Keratinocyte (primary cell): Measurements from ENCODE around the gene TMEM59L. TPM values are rescaled to one million over a fixed set of nuclear protein-coding genes. Genes with fewer than 3 reads are reported as not detected.

Source experiments
- DNase-seq: peaks from one replicate; pipeline ENCODE4 v3.0.0-alpha.2; 2011; ENCODE audit warnings: low read depth, missing footprints, low spot score
- FAIRE-seq: peaks from 2 replicates; lab custom pipeline; 2011; peaks lifted over from hg19 to GRCh38; lab: Jason Lieb, UNC
- H2AFZ ChIP-seq: 2 replicates; pipeline ENCODE4 v1.6.0; 2012; ENCODE audit warnings: low read length, control low read depth, inconsistent platforms; ENCODE audit not compliant: control insufficient read depth
- H3K27ac ChIP-seq: 2 replicates; pipeline ENCODE4 v1.5.1; 2011; ENCODE audit warnings: low read length; ENCODE audit not compliant: control insufficient read depth, insufficient read depth
- H3K27me3 ChIP-seq: 3 replicates; pipeline ENCODE4 v1.6.0; 2011; ENCODE audit warnings: low read length; ENCODE audit not compliant: control insufficient read depth, insufficient read depth; ENCODE audit errors: extremely low read depth
- H3K36me3 ChIP-seq, 2 experiments: 2 replicates in 1 of 2; 3 replicates in 1 of 2; pipeline ENCODE4 v1.5.1; 2011; ENCODE audit warnings: low read length in 2 of 2, mild to moderate bottlenecking in 1 of 2; ENCODE audit not compliant: control insufficient read depth in 2 of 2, insufficient read depth in 2 of 2; ENCODE audit errors: extremely low read depth in 1 of 2
- H3K4me1 ChIP-seq: 3 replicates; pipeline ENCODE4 v1.5.1; 2011; ENCODE audit warnings: low read length; ENCODE audit not compliant: control insufficient read depth, insufficient read depth; ENCODE audit errors: extremely low read depth
- H3K4me2 ChIP-seq: 3 replicates; pipeline ENCODE4 v1.6.0; 2011; ENCODE audit warnings: low read depth, low read length; ENCODE audit not compliant: control insufficient read depth, insufficient read depth; ENCODE audit errors: extremely low read depth
- H3K4me3 ChIP-seq, 3 experiments: fragments of 200-600 bp in 1 of 3; sonication (generic) in 1 of 3; 2 replicates in 2 of 3; 3 replicates in 1 of 3; pipeline ENCODE4 v1.5.1; 2011 to 2016; ENCODE audit warnings: low read length in 3 of 3, mild to moderate bottlenecking in 3 of 3, control low read depth in 2 of 3, inconsistent platforms in 1 of 3, low read depth in 1 of 3, mixed read lengths in 1 of 3, mixed run types in 1 of 3, moderate library complexity in 1 of 3; ENCODE audit not compliant: control insufficient read depth in 2 of 3, insufficient read depth in 2 of 3; ENCODE audit errors: extremely low read depth in 1 of 3
- H3K79me2 ChIP-seq: 2 replicates; pipeline ENCODE4 v1.6.0; 2012; ENCODE audit warnings: low read length; ENCODE audit not compliant: control insufficient read depth, insufficient read depth
- H3K9ac ChIP-seq: 3 replicates; pipeline ENCODE4 v1.6.0; 2011; ENCODE audit warnings: low read length; ENCODE audit not compliant: control insufficient read depth, insufficient read depth; ENCODE audit errors: extremely low read depth
- H3K9me1 ChIP-seq: 3 replicates; pipeline ENCODE4 v1.6.0; 2011; ENCODE audit warnings: low read length; ENCODE audit not compliant: control insufficient read depth, insufficient read depth; ENCODE audit errors: extremely low read depth
- H3K9me3 ChIP-seq: 2 replicates; pipeline ENCODE4 v1.5.1; 2012; ENCODE audit warnings: low read depth, low read length; ENCODE audit not compliant: control insufficient read depth
- H4K20me1 ChIP-seq: 3 replicates; pipeline ENCODE4 v1.6.0; 2011; ENCODE audit warnings: low read length; ENCODE audit not compliant: control insufficient read depth, insufficient read depth; ENCODE audit errors: extremely low read depth
- CTCF ChIP-seq, 3 experiments: IDR thresholded peaks in 1 of 3; conservative IDR thresholded peaks in 1 of 3; optimal IDR thresholded peaks in 1 of 3; 2 replicates in 2 of 3; 3 replicates in 1 of 3; pipeline versions ENCODE3 to v1.5.1; 2011; ENCODE audit warnings: low read length in 3 of 3, mild to moderate bottlenecking in 3 of 3, moderate library complexity in 2 of 3, control low read depth in 1 of 3, inconsistent platforms in 1 of 3; ENCODE audit not compliant: insufficient read depth in 2 of 3; ENCODE audit errors: extremely low read depth in 1 of 3
- EZH2 ChIP-seq: IDR thresholded peaks from one replicate; pipeline ENCODE4 v1.6.1; 2012; ENCODE audit warnings: inconsistent platforms, mild to moderate bottlenecking, low read length, moderate library complexity
- dilution Hi-C: fragments of 300-500 bp; cut with MboI; formaldehyde crosslinking; loops from one replicate; pipeline ENCODE4 v1.7.0; 2020; ENCODE audit warnings: low sequenced_read_pairs; ENCODE audit not compliant: extremely low pct_ligation_motif_present
- polyA plus RNA-seq, 5 experiments: library from polyadenylated mRNA; depleted of rRNA in 3 of 5; stranded (reverse) in 3 of 5; stranded (forward) in 1 of 5; unstranded in 1 of 5; fragments of >200 nt; gene quantifications; 1 replicate in 1 of 5; 2 replicates in 3 of 5; 3 replicates in 1 of 5; pipeline versions ENCODE4 v1.2.1 to v1.2.3, GENCODE V29; 2011 to 2012; ENCODE audit warnings: missing spikeins in 2 of 5, low read depth in 1 of 5, low replicate concordance in 1 of 5

Gene TMEM59L
- polyA plus RNA-seq, 1 donor (not counting 4 experiments of a cell fraction or from before 2014, with no cell fraction given): not detected

DNA sequence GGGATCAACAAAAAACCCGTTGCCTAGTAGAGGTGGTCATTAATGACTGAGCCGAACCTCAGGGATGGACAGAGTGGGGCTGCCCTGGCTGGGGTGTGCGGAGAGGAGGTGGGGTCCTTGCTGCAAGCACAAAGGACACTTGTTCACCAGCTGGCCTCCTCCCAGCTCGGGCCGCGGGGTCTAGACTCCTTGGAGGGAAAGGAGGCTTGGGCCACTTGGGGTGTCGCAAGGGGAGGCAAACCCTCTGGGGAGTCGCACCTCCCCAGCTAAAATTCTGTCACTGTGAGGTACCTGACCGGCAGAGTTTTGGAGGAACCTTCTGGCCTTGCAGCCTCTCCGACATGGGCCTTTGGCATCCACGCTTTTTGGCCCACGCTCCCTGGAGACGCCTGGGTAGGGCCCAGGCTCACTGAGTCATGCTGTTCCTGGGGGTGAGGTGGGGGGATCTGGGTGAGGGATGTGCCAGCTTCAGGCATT, 32.4 kb downstream of the TMEM59L start:
- Histone ChIP-seq H3K4me1 (no peaks in the 10 kb centered on the region), H3K36me3 (no peaks in the 10 kb centered on the region), H3K9me1 (no peaks in the 10 kb centered on the region), H3K9me3 (peaks cover 4% of the 10 kb centered on the region), H3K9ac (no peak overlapping the region), H4K20me1 (no peaks in the 10 kb centered on the region), H3K27me3 (no peaks in the 10 kb centered on the region), H3K27ac (no peak overlapping the region), H2AFZ (no peak overlapping the region), H3K79me2 (no peaks in the 10 kb centered on the region), H3K4me3 (no peak overlapping the region), H3K4me2 (no peak overlapping the region)
- dilution Hi-C loops: no loop called here
- TF ChIP-seq EZH2: no peak
- TF ChIP-seq CTCF (optimal IDR thresholded peaks at IDR 0.05 in 1 of 3, IDR thresholded peaks at IDR 0.05 in 1 of 3, conservative IDR thresholded peaks at IDR 0.05 in 1 of 3; ENCODE audit: extremely low read depth in 1 of 3, insufficient read depth in 2 of 3, low read length in 3 of 3): no peak
- FAIRE-seq (no peak), DNase-seq (no peak)

- no peaks in the 10 kb centered on the region for H3K36me3 ChIP-seq
- no peak overlapping the region for H2AFZ ChIP-seq
- no peak for DNase-seq
- H3K4me3 ChIP-seq: no peak overlapping the region
- TF ChIP-seq CTCF (optimal IDR thresholded peaks at IDR 0.05 in 1 of 3, IDR thresholded peaks at IDR 0.05 in 1 of 3, conservative IDR thresholded peaks at IDR 0.05 in 1 of 3; ENCODE audit: extremely low read depth in 1 of 3, insufficient read depth in 2 of 3, low read length in 3 of 3): no peak
- no peaks in the 10 kb centered on the region for H3K27me3 ChIP-seq
- no peak overlapping the region for H3K27ac ChIP-seq
- no peak overlapping the region for H3K9ac ChIP-seq
- H4K20me1 ChIP-seq: no peaks in the 10 kb centered on the region
- H3K9me1 ChIP-seq: no peaks in the 10 kb centered on the region
- H3K4me1 ChIP-seq: peaks cover 3% of the 10 kb centered on the region
- H3K9me3 ChIP-seq: peaks cover 4% of the 10 kb centered on the region
- FAIRE-seq: no peak
- no peaks in the 10 kb centered on the region for H3K79me2 ChIP-seq
- no peak overlapping the region for H3K4me2 ChIP-seq
- dilution Hi-C loops: no loop called here
Measured at GRCh38 chr19:18646535-18647370, 34.1 kb downstream of the TMEM59L start.
